Neutrophil (primary cell): ENCODE data around the gene AMPD2.

Experiments
- H3K27ac ChIP-seq: fragments of 200-600 bp; sonication (generic); 2 replicates; pipeline ENCODE4 v1.5.1; 2016; ENCODE audit warnings: mild to moderate bottlenecking, moderate library complexity
- H3K27me3 ChIP-seq: fragments of 200-600 bp; sonication (generic); 2 replicates; pipeline ENCODE4 v1.6.0; 2016; ENCODE audit warnings: mild to moderate bottlenecking
- H3K36me3 ChIP-seq: fragments of 200-600 bp; sonication (generic); 2 replicates; pipeline ENCODE4 v1.5.1; 2017
- H3K4me1 ChIP-seq, 2 experiments: fragments of 200-600 bp in 1 of 2; sonication (generic) in 1 of 2; 1 replicate in 1 of 2; 2 replicates in 1 of 2; pipeline versions ENCODE4 v1.5.1 to v1.6.1; 2013 to 2016; ENCODE audit warnings: low read depth in 1 of 2, low read length in 1 of 2, mild to moderate bottlenecking in 1 of 2, moderate library complexity in 1 of 2; ENCODE audit not compliant: control insufficient read depth in 1 of 2, insufficient read depth in 1 of 2
- H3K4me3 ChIP-seq, 2 experiments: fragments of 200-600 bp in 1 of 2; sonication (generic) in 1 of 2; 1 replicate in 1 of 2; 2 replicates in 1 of 2; pipeline ENCODE4 v1.5.1; 2013 to 2016; ENCODE audit warnings: low read depth in 1 of 2, low read length in 1 of 2, mild to moderate bottlenecking in 1 of 2, moderate library complexity in 1 of 2
- H3K9me3 ChIP-seq: fragments of 200-600 bp; sonication (generic); 2 replicates; pipeline ENCODE4 v1.5.1; 2016
- CTCF ChIP-seq: fragments of 200-600 bp; sonication (generic); IDR thresholded peaks from 2 replicates; pipeline ENCODE4 v1.5.1; 2016; ENCODE audit warnings: antibody characterized with exemption

Gene AMPD2

GRCh38 chr1:109632671-109633346 is 13.2 kb downstream of the AMPD2 start:
- no peaks in the 10 kb centered on the region for H3K9me3 ChIP-seq
- peak overlapping the region; percentile 49 for H3K27ac ChIP-seq
- H3K27me3 ChIP-seq = peaks cover 6% of the 10 kb centered on the region
- H3K4me1 ChIP-seq = peaks cover 0 to 4% of the 10 kb centered on the region in 2 experiments
- no peak for TF ChIP-seq CTCF
- no peak overlapping the region for H3K4me3 ChIP-seq
- H3K36me3 ChIP-seq = peaks cover 53% of the 10 kb centered on the region

GRCh38 chr1:109634292-109634691 is 14.7 kb downstream of the AMPD2 start:
- TF ChIP-seq CTCF = no peak
- peak overlapping the region; percentile 44 for H3K27ac ChIP-seq
- peaks cover 0 to 4% of the 10 kb centered on the region in 2 experiments for H3K4me1 ChIP-seq
- peaks cover 38% of the 10 kb centered on the region for H3K36me3 ChIP-seq
- no peak overlapping the region for H3K4me3 ChIP-seq
- peaks cover 6% of the 10 kb centered on the region for H3K27me3 ChIP-seq
- H3K9me3 ChIP-seq = no peaks in the 10 kb centered on the region

GRCh38 chr1:109634771-109635750 is 15.4 kb downstream of the AMPD2 start:
- Histone ChIP-seq H3K4me3 (no peak overlapping the region), H3K27me3 (peaks cover 6% of the 10 kb centered on the region), H3K9me3 (no peaks in the 10 kb centered on the region), H3K4me1 (peaks cover under 1 to 7% of the 10 kb centered on the region in 2 experiments), H3K27ac (peak overlapping the region; percentile 44), H3K36me3 (peaks cover 31% of the 10 kb centered on the region)
- TF ChIP-seq CTCF = no peak

GRCh38 chr1:109635862-109636200 is 16.2 kb downstream of the AMPD2 start:
- H3K27ac ChIP-seq = no peak overlapping the region
- no peak for TF ChIP-seq CTCF
- peaks cover 23% of the 10 kb centered on the region for H3K36me3 ChIP-seq
- H3K4me1 ChIP-seq = peaks cover 6 to 12% of the 10 kb centered on the region in 2 experiments
- H3K4me3 ChIP-seq = no peak overlapping the region
- peaks cover 6% of the 10 kb centered on the region for H3K27me3 ChIP-seq
- no peaks in the 10 kb centered on the region for H3K9me3 ChIP-seq

DNA sequence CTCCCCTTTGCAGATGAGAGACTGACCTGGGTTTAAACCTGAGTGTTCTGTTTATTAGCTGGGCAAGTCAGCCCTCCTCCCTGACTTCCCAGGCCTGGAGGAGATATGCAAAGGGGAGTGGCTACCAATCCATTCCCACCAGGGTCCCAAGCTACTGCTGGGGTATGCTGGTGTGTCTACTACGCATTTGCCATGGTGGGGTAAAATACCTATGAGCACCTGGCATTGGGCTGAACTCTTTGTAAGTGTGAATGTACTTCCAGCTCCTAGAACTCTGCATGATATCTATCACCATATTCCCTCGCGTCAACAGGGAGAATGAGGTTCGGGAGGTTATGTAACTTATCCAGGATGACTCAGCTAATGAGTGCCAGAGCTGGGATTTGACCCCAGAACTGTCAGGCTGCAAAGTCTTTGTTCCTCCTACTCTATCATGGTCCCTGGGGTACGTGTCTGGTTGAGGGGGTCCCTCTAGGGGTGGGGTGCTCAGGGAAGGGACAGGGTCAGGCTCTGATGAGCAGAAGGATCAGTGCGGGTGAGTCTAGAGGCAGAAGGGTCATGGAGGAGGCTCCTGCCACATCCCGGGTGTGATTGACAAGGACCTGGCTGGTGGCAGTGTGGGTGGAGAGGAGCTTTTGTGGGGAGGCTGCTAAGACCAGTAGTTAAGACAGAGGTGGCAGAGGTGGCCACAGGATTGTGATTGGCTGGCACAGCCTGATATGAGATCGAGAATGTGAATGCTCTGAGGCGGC is 16.7 kb downstream of the AMPD2 start:
- H3K27ac ChIP-seq = no peak overlapping the region
- H3K36me3 ChIP-seq = peaks cover 18% of the 10 kb centered on the region
- H3K27me3 ChIP-seq = peaks cover 6% of the 10 kb centered on the region
- no peaks in the 10 kb centered on the region for H3K9me3 ChIP-seq
- no peak overlapping the region for H3K4me3 ChIP-seq
- H3K4me1 ChIP-seq = peaks cover 6 to 12% of the 10 kb centered on the region in 2 experiments
- no peak for TF ChIP-seq CTCF
